Mammary epithelial cell (primary cell): ENCODE measurements around the gene PRKCH.

Source experiments
- CTCF ChIP-seq, 2 donors: IDR thresholded peaks in 1 of 2; conservative IDR thresholded peaks in 1 of 2; 2 replicates each; pipeline ENCODE4 v1.5.1; 2011 to 2012; ENCODE audit warnings: inconsistent platforms in 2 of 2, low read length in 2 of 2, mild to moderate bottlenecking in 2 of 2, control low read depth in 1 of 2, low read depth in 1 of 2; ENCODE audit not compliant: insufficient read depth in 1 of 2; ENCODE audit errors: extremely low read depth in 1 of 2
- EZH2 ChIP-seq: IDR thresholded peaks from 2 replicates; pipeline ENCODE4 v1.6.1; 2012; ENCODE audit warnings: low read length, inconsistent platforms, borderline replicate concordance

DNA sequence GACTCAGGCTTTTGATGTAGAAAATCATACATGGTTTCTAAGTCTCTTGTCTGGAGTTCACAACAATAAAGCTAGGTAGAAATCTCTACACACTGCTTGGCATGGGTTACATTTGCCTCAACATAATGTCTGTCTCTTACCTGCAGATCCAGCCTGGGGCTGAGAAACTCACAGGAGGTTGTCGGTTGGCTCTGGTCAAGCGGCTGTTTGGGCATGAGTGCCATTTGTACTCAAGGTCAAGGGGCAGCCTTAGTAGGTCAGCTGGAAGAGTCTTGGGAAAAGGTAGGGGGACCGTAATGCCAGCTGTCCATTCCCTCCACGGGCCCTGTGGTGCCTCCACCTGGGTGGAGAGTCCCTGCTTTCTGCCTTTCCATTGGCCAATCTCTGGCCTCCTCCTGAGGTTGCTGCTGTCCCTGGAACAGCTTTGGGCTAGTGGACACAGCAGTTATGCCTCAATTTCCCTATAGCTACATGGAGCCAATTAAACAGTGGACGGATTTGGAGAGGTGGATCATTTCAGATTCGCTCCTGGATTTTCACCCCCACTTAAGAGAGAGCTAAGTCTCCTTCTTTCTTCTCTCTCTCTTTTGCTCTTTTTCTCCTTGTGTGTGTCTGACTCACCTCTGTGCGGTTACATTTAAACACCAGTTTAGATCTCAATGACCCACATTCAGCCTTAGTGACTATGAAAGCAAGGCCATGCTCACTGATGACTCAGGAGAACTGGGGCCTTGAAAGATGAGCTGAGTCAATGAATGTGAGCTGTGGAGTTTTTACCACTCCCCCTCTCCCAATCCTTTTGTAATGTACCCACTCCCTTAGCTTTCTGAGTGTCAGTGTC is 241.2 kb downstream of the PRKCH start:
- TF ChIP-seq CTCF (conservative IDR thresholded peaks at IDR 0.05 in 1 of 2, IDR thresholded peaks at IDR 0.05 in 1 of 2; ENCODE audit: extremely low read depth in 1 of 2, insufficient read depth in 1 of 2, low read depth in 1 of 2, low read length in 2 of 2) (no peak), EZH2 (no peak)
